ENCODE results near the gene HOPX.
"Not testable (repeated sequence)": the region's sequence is repeated elsewhere in the genome, so short reads cannot be mapped to it uniquely, and the experiment has no call there.

Gene HOPX, protein sequence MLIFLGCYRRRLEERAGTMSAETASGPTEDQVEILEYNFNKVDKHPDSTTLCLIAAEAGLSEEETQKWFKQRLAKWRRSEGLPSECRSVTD

DNA sequence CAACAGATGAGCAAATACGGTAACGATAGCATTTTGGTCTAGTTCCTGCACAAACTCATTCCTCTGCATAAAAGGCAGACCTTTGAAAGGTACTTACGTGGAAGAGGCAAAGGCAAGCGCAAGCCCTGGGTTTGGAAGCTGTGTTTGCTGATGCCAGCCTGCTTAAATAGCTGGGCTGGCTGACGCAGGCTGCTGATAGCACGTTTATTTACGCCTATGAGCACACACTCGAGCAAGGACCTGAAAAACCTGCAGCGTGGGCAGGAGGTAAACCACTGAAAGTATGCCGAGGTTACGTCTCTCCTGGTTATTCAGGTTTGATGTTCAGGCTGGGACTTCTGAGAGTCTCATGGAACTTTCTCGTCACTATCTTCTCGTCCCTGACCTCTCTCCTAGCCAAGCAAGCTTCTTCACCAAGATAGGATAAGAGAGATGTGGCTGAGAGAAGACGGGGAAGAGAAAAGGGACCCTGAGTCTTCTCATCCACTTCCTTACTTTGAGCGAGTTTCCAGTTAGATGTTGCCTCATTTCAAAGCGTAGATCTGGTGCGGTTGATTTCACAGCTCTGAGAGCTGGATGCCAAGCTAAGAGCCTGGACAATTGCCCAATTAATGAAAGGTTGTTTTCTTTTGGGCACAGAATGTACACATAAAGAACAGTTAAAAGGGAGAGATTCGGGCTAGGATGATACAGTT lies at the start of gene HOPX:
Gene HOPX, minus strand, starts transcription at position 139 of the 695 bp plus-strand sequence. CDS start 23,480 bp downstream, outside the sequence.
- DNase-seq: peak; percentile 5

DNA sequence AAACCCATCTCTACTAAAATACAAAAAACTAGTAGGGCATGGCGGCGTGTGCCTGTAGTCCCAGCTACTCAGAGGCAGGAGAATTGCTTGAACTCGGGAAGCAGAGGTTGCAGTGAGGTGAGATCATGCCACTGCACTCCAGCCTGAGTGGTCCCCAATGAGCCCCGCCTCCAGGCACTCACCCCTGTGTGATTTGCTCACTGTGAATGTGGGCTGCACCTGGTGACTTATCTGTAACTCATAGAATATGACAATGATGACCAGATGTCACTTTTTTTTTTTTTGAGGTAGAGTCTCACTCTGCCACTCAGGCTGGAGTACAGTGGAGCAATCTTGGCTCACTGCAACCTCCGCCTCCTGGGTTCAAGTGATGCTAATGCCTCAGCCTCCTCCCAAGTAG lies 49.0 kb upstream of the HOPX start:
- DNase-seq: no peak

DNA sequence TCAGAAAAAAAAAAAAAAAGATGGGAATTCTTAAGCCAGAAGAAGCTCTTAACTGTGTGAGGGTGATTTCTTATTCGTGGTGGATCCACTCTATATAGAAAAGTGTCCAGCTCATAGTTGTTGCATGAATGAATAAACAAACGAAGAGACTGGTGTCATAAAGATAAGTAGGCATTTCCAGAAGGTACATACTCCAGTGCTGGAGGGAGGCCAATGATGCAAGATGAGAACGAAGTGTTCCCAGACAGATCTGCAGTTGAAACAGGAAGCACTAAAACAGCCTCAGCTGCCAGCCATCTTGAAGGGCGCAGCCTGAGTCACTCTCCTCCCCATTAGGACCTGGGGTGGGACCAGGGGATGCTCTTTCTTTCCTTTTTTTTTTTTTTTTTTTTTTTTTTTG lies 47.4 kb upstream of the HOPX start:
- DNase-seq: no peak

DNA sequence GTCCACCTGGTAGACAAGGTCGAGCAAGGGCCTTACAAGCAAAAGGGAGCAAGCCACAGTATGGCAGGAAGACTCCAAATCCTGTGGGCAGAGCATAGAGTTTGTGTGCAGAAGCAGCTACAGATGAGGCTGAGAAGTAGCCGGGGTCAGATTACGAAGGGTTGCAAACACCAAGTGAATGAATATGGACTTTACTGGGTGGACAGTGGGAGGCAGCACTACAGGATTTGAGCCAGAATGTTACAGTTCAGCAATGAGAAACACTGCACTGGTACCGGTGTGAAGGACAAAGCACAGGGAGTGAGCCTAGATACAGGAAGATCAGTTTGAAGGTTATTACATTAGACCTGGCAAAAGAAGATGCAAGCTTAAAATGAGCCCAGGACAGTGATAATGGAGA lies 46.1 kb upstream of the HOPX start:
- no peak for DNase-seq

DNA sequence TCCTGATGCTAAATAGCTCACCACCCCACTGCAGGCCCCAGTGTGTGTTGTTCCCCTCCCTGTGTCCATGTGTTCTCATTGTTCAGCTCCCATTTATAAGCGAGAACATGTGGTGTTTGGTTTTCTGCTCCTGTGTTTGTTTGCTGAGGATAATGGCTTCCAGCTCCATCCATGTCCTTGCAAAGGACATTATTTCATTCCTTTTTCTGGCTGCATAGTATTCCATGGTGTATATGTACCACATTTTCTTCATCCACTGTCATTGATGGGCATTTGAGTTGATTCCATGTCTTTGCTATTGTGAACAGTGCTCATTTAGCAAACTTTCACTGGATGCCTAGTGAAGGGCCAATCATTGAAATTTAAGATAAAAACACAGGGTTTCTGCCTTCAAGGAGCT lies 45.5 kb upstream of the HOPX start:
- not testable (repeated sequence) for DNase-seq

DNA sequence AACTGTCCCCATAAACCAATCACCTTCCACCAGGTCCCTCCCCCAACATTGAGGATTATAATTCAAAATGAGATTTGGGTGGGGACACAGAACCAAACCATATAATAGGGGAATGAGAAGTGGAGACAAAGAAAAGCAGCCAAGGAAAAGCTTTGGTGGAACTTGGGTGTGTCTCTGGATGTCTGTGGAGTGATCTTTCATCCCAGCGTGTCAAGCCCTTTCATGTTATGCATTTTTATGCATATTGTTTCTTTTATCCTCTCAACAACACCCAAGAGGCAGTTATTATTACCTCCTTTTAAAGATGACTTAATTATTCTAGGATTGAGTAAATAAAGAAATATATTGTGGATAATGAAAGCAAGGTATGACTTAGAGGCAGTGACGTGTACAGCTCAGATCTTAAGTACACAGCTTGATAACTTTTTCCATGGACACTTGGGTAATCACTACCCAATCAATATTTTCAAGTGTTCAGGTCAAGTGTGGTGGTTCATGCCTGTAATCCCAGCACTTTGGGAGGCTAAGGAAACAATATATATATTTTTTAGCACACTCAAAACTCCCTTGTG lies 42.6 kb upstream of the HOPX start:
- DNase-seq: no peak

DNA sequence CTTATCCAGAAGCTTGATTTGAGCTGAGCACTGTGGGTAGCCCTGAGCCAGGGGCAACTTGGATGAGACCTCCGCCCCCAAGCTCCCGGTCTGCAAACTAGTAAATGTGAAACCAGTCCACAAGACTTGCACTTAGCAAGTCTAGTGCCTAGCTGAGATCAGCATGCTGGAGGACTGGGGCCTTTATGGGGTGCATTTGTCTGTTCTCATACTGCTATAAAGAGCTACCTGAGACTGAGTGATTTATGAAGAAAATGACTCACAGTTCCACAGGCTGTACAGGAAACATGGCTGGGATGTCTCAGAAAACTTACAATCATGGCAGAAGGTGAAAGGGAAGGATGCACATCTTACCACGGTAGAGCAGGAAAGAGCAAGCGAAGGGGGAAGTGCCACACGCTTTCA lies 42.1 kb upstream of the HOPX start:
- DNase-seq: no peak

DNA sequence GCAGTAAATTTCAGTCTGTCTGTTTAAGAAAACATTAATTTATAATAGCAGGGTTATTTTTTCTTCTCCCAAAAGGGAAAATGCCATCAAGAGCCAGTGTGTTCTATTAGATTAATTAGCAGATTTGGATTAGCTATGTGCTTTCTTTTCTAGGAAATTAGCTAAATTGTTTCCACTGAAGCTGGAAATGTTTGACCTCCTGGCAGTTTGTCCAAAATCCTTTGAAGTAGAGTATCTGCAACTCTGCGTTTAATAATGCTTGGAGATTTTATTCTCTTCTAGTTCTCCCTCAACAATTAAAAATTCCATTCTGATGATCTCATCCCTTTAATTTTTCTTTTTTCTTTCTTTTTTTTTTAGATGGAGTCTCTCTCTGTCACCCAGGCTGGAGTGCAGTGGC lies 27.1 kb upstream of the HOPX start:
- no peak for DNase-seq

DNA sequence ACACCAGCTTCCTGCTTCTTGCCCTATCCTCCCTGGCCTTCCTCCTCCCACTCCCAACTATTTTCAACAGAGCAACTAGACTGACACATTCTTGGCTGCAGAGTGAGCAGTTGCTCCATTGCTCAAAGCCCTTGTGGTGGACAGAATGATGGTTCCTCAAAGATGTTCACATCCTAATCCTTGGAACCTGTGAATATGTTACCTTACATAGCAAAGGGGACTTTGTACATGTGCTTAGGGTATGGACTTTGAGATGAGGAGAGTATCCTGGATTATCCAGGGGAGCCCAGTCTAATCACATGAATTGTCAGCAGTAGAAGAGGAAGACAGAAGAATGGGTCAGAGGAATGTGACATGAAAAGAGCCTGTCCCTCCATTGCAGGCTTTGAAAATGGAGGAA lies 24.9 kb upstream of the HOPX start:
- no peak for DNase-seq

DNA sequence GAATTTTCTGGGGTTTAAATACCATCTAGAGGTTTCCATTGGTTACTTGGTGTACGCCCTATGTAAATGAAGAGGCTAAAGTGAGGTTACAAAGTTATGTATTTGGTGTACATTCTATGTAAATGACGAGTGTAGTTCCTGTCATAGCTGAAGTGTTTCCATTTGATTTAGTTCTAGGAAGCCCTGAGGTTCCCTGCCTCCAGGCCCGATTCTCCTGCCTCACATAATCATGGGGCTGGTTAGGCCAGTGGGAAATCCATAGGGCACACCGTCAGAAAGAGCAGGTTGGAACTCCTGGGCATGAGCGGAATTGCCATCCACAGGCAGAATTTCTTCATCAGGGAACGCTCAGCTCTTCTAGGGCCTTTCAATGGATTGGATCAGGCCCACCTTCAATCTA lies 24.2 kb upstream of the HOPX start:
- DNase-seq: no peak

DNA sequence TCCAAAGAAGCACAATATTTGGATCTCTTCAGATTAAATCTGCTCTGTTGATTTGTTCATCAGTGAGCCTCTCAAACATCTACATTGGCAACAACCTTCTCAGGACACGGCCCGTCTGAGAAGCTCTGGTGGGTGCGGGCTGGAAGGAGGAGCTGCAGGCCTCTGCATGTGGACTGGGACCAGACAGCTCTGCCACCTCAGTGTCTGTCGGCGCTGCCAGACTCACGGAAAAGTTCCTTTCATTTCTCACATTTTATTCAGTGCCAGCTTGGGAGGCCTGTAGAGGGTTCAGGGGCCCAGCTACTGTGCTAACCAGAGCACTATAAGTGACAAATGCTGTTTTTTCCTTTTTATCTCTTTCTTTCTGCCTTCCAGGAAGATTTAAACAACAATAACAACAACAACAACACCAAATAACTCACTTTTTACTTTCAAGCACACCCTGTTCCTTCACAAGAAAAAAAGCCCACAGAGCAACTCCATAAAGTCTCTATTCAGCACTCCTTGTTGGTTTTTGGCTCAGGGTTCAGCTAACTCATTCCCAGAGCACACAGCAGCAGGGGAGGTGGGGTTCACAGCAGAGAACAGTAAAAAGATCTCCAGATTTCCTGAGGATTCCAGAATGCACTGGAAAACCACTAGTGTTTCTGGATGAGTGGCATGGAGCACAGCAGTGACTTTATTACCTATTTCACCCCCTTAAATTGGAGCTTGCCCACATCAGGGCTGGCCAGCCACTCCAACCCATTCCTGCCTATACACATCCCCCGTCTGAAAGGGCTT lies 23.2 kb upstream of the HOPX start:
- DNase-seq: no peak

DNA sequence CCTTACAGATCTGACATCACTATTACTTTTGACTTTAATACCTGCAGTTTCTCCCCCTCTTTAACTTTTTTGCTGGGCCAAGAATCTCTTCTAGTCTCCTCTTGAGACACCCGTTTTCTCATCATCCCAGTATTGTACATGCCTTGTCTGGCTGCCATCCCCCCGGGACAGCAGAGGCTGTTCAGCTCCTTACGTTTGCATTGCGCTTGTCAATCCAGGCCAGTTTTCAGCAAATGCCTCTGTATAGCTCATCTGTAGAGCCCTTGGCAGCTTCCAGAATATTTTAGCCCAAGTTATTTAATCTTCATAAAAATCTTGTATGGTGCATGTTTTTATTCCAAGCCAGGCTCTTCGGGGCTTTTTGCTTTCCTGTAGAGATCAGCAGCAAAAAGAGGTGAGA lies 22.3 kb upstream of the HOPX start:
- DNase-seq: no peak

DNA sequence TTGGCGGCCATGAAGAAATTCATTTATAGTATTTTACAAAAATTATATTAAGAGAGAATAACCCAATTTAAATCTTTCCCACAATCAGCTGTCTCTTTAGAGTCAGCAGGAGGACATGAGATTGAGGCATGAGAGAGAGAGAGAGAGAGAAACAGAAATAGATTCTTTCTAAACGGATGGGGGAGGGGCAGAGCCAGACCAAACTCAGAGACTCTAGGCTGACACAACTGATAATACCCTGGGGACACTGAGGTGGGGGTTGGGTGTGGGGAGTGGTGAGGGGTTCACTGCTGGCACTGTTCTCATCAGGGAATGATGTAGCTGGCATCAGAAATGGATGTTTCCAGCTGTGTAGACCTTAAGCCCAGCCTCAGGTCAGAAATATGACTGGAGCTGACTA lies 20.5 kb upstream of the HOPX start:
- no peak for DNase-seq

DNA sequence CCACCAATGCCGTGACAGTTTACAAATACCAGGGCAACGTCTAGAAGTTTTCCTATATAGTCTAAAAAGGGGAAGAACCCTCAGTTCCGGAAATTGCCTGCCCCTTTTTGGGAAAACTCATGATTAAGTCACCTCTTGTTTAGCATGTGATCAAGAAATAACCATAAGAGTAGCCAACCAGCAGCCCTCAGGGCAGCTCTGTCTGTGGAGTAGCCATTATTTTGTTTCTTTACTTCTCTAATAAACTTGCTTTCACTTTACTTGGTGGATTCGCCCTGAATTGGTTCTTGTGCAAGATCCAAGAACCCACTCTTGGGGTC lies 20.0 kb upstream of the HOPX start:
- no peak for DNase-seq

DNA sequence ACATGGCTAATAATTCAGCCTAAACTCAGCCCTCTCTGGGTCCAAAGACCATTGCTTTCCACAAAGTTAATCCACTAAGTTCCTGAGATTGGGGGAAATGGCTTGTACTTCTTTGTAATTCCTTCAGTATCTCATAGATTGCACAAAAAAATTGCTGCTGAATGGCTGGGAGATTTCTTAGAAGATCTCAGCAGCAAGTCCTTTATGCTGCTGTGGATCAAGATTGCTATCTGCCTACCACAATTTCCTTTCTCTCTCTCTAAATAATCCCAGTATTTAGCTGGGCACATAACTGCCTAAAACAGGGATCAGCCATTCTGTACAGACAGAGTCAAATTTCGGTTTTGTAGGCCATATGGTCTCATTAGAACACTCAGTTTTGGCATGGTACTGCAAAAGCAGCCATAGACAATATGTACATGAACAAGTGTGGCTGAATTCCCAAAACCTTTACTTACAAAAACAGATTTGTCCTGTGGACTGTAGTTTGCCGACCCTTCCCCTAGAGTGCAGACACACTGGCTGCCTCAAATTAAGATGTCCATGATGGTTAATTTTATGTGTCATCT lies 18.5 kb upstream of the HOPX start:
- no peak for DNase-seq

DNA sequence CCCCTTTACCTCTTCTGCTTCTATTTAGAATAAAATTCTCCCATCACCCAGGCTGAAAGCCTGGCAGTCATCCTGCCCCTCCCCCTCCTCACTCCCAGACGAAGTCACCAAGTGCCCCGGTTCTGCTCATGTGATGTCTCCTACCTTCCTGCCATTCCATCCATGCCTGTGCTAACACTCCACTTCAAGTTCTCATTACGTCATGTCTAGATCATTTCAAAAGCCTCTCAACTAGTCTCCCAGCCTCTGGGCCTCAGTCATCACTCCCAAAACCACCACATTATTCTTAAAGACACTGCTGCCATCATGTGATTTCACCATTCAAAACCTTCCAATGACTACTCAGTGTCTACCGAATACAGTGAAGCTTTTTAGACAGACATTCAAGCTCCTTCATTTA lies 17.2 kb upstream of the HOPX start:
- no peak for DNase-seq

DNA sequence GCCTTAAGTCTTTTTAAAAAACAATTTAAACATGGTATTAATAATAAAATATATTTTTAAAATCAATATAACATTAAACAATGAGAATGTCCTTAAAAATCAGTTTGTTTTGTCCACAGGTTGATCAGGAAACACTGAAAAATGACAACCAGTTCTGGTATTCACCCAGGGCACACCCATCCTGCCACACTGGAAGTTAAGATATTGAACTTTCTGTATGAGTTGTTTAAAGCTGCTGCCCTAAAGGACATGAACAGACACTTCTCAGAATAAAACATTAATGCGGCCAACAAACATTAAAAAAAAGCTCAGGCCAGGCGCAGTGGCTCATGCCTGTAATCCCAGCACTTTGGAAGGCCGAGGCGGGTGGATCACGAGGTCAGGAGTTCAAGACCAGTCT lies 15.0 kb upstream of the HOPX start:
- no peak for DNase-seq

DNA sequence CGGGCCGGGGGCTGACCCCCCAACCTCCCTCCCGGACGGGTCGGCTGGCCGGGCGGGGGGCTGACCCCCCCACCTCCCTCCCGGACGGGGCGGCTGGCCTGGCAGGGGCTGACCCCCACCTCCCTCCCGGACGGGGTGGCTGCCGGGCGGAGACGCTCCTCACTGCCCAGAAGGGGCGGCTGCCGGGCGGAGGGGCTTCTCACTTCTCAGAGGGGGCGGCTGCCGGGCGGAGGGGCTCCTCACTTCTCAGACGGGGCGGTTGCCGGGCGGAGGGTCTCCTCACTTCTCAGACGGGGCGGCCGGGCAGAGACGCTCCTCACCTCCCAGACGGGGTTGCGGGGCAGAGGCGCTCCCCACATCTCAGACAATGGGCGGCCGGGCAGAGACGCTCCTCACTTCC lies 12.4 kb upstream of the HOPX start:
- DNase-seq: not testable (repeated sequence)

DNA sequence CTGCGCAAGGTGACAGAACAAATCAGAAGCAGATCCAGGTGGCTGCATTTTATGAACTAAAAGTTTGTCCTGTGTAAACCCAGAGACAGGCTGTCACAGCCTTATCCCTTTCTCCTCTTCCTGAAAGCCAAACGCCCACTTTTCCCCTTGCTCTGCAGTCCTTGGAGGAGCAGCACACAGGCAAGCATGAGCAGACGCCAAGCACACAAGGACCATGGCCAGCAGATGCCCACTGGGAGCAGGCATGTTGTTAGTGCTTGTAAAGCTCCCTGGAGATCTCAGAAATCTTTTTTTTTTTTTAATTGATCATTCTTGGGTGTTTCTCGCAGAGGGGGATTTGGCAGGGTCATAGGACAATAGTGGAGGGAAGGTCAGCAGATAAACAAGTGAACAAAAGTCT lies 11.5 kb upstream of the HOPX start:
- DNase-seq: no peak

DNA sequence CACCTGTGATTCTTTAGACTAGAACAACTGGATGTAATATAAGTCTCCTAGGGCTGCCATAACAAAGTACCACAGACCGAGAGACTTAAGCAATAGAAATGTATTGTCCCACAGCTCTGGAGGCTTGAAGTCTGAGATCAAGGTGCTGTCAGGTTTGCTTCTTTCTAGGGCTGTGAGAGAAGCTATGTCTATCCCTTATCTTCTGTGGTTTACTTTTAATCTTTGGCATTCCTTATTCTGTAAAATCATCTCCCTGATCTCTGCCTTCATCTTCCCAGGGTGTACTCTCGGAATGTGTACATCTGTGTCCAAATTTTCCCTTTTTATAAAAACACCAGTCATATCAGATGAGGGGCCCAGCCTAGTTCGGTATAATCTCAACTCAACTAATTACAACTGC lies 10.3 kb upstream of the HOPX start:
- no peak for DNase-seq

DNA sequence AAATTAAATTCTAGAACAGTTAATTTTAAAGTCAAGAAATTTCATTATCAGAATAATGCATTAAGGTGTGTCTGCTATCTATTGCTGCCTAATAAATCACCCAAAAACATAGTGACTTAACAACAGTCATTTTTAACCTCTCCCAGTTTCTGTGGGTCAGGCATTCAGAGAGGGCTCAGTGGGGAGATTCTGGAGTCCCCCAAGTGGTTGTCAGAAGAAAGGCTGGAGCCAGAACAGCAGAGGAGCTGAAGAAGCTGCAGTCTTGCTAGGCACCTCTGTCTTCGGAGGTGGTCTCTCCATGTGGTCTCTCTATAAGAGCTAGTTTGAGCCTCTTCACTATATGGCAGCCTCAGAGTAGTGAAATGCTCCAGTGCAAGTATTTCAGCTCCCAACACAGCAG lies 9.3 kb upstream of the HOPX start:
- no peak for DNase-seq

DNA sequence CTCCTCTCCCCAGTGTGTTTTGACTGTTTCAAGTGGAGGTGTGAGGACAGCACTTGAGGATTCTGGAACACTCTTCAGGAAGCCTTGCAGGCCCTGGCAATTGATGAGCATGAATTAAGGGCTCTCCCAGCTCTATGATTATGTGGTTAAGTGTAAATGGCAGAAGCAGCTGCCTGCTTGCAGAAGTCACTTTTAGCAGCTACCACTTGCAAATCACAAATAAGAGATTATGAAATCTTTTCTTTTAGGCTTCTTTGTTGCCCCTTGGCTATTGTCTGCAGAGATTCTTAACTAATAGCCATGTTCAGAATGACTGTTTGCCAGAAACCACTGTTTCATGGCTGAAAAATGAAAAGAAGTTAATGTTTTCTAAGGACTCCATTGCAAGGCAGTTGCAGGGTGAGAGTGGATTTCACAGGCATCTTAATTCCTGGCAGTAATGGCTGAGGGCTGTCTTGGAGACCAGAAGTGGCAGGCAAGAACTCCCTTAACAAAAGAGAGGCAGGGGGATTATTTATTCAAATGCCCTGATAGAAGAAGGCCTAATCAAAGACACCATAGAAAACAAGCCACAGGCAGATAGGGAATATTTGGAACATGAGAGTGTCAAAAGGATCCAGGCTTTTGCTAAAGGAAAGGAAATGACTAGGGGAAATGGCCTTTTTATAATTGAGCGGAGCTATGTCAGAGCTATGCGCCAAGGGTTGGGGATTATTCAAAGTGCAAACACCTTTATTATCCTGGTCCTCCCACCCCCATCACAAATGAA lies 8.3 kb upstream of the HOPX start:
- no peak for DNase-seq

DNA sequence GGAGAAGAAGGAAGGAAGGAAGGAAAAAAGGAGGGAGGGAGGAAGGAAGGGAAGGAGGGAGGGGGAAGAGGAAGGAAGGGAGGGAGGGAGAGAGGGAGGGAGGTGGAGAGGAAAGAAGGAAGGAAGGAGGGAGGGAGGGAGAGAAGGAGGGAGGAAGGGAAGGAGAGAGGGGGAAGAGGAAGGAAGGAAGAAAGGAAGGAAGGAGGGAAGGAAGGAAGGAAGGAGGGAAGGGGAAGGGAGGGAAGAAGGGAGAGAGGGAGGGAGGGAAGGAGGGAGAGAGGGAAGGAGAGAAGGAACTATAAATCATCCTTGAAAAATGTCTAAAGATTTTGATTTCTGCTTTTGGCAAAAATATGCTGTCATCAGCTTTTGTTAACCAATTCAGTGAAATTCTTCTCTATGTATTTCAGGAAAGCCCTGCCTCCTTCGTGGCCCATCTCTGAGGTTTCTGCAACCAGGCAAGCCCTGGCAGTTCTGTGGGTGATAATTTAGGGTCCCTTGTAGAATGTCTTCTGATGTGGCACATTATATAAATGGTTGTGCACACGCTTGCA lies 7.1 kb upstream of the HOPX start:
- DNase-seq: no peak
